GM13977 (cell line): ENCODE measurements around the gene RAD18.

Experiments used
- DNase-seq: peaks from one replicate; pipeline ENCODE4 v3.0.0; 2012; ENCODE audit warnings: low spot score
- CTCF ChIP-seq: IDR thresholded peaks from 2 replicates; pipeline ENCODE4 v1.5.1; 2012; ENCODE audit warnings: mild to moderate bottlenecking, control low read depth; ENCODE audit not compliant: insufficient read depth; ENCODE audit errors: extremely low read depth, missing control alignments
- in situ Hi-C: fragments of 300-500 bp; cut with MboI; formaldehyde crosslinking; loops from one replicate; pipeline ENCODE4 v1.12.0; 2022; ENCODE audit warnings: low sequenced_read_pairs, low pct_unique_long_range_greater_than_20kb, mixed read lengths, inconsistent platforms; ENCODE audit not compliant: unreplicated experiment

Gene RAD18

GRCh38 chr3:8845641-8846040 is 117.6 kb downstream of the RAD18 start:
- TF ChIP-seq CTCF = no peak
- DNase-seq = no peak
- in situ Hi-C loops = no loop called here

DNA sequence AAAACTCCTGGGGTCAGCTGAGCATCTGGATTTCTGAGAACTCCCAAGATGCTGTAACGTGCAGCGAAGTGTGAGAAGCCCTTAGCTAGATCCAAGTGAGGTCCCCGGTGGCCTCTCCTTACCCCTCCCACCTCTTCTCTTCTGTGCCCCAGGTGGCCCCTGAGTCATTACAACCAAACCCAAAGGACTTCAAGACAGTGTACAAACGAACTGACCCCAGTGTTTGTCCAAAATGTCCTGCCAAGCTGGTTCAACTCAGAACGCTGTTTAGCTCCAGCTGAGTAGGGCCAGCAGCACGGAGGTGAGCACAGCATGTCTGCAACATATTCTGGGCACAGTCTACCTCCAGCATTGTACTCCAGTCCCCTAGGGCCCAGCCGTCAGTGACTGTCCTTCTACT is 119.9 kb downstream of the RAD18 start:
- no peak for DNase-seq
- TF ChIP-seq CTCF = no peak

GRCh38 chr3:8842293-8842692 is 121.0 kb downstream of the RAD18 start:
- no peak for DNase-seq
- in situ Hi-C loops = no loop called here
- no peak for TF ChIP-seq CTCF

More for the DNA sequence above, 119.9 kb downstream of the RAD18 start:
- in situ Hi-C loops = no loop called here

DNA sequence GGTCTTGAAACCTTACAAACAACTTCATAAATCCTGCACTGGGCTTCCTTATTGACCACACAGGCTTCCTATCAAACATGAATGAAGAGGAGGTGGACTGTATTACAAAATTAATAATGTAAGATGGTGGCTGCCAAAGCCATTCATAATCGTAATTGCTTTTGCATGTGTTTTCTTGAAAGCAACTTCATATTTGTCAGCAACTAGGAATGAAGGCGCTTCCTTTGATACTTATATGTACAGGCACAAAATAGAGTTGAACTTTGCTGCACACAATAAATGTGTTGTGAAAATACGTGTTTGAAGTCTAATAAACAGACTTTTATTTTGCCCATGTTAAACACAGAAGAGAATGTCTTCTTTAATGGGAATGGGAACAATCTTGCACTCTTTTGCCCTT is 121.8 kb downstream of the RAD18 start:
- in situ Hi-C loops = no loop called here
- TF ChIP-seq CTCF = no peak
- DNase-seq = no peak

DNA sequence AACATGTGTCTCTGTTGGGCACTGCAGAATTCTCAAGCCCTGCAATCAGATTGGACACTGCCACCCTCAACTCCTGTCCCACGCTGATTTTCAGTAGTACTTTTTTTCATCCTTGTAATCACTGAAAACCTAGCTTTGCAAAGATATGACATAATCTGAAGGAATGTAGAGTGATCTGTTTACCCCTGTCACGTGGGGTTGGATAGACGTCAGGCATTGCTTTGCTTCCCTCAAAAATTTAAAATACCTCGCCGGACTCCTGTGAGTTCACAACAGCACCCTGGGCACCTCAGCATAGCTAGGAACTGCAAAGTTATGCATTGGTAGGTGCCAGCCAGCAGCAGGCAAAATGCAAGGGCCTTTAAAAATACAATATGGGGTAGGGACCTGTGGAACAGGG is 122.7 kb downstream of the RAD18 start:
- in situ Hi-C loops = no loop called here
- no peak for TF ChIP-seq CTCF
- DNase-seq = no peak

- TF ChIP-seq CTCF = no peak
- in situ Hi-C loops = no loop called here
- no peak for DNase-seq
These were observed 123.5 kb downstream of the RAD18 start for GRCh38 chr3:8839607-8840325.

GRCh38 chr3:8838765-8839423 is 124.4 kb downstream of the RAD18 start:
- in situ Hi-C loops = no loop called here
- no peak for TF ChIP-seq CTCF
- no peak for DNase-seq
